SJCRH30 (cell line): Measurements from ENCODE around the gene ANKRD65. TPM values are rescaled to one million over a fixed set of nuclear protein-coding genes. Genes with fewer than 3 reads are reported as not detected.
"Not testable (repeated sequence)": the region's sequence is repeated elsewhere in the genome, so short reads cannot be mapped to it uniquely, and the experiment has no call there.

Source experiments
- DNase-seq, 2 experiments: peaks; one replicate each; pipeline ENCODE4 v3.0.0-alpha.2; 2015 to 2020
- H3K27ac ChIP-seq: fragments of 250-450 bp; sonication (Bioruptor Pico); 2 replicates; pipeline ENCODE4 v1.5.1; 2020; ENCODE audit warnings: mild to moderate bottlenecking, moderate library complexity
- H3K27me3 ChIP-seq: fragments of 250-450 bp; sonication (Bioruptor Pico); 2 replicates; pipeline ENCODE4 v1.5.1; 2020; ENCODE audit warnings: mild to moderate bottlenecking, moderate library complexity
- H3K36me3 ChIP-seq: fragments of 250-450 bp; sonication (Bioruptor Pico); 2 replicates; pipeline ENCODE4 v1.5.1; 2020; ENCODE audit warnings: mild to moderate bottlenecking, moderate library complexity
- H3K4me1 ChIP-seq: fragments of 250-450 bp; sonication (Bioruptor Pico); 2 replicates; pipeline ENCODE4 v1.5.1; 2020; ENCODE audit warnings: mild to moderate bottlenecking, moderate library complexity
- H3K4me3 ChIP-seq: fragments of 250-450 bp; sonication (Bioruptor Pico); 2 replicates; pipeline ENCODE4 v1.5.1; 2020; ENCODE audit warnings: mild to moderate bottlenecking, moderate library complexity
- H3K9me3 ChIP-seq: fragments of 250-450 bp; sonication (Bioruptor Pico); replicated peaks from 2 replicates; pipeline ENCODE4 v1.5.1; 2020; ENCODE audit warnings: mild to moderate bottlenecking, moderate library complexity
- total RNA-seq: library from RNA; depleted of rRNA; stranded (reverse); fragments of >200 nt; shearing (Covaris generic); gene quantifications from 2 replicates; pipeline ENCODE4 v1.2.3, GENCODE V29; 2014; rRNA removed

Gene ANKRD65
- 6.1 and 6.2 TPM in 2 replicates for total RNA-seq

GRCh38 chr1:1421147-1421906, at the start of gene ANKRD65:
TSS of gene ANKRD65 (minus strand) at chr1:1421276. CDS start at chr1:1421005, 271 bp downstream.
- no peaks in the 10 kb centered on the region for H3K9me3 ChIP-seq
- H3K4me3 ChIP-seq, result peak within 1 kb of the TSS; percentile 29
- DNase-seq, result peak; percentile 92 to 94
- H3K27me3 ChIP-seq, result no peaks in the 10 kb centered on the region
- peaks cover 28% of the 10 kb centered on the region for H3K4me1 ChIP-seq
- H3K27ac ChIP-seq, result peak within 1 kb of the TSS; percentile 78
- H3K36me3 ChIP-seq, result no peaks in the 10 kb centered on the region

DNA sequence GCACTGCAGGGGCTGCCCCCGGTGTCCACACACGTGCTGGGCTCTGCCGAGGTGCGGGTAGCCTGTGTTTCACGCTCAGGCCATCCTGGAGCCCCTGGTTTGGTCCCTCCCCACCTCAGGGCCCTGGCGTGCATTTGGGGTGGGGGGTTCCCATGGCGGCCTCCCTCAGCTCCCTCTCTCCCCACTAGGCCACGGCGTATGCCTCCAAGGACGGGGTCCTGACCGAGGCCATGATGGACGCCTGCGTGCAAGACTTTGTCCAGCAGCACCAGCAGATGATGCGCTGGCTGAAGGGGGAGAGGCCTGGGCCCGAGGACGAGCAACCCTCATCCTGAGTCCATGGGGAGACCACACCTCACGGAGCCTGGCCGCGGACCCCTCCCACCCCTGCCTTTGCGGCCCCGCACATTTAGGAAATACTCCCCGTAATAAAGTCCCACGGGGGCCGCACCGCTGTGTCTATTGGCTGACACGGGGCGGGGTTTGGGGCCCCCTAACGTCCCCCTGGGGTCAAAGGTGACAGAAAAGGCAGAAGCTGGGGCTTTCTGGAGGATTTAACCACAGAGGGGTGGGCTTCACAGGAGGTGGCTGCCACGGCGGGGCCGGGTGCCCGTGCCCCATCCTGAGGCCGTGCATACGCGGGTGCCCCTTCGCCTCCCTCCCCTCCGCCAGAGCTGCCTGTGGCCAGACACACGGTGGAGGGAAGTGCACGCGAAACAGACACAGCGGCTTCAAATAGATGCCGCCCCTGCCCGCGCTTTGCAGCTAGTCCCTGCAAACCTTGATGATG, 47.3 kb upstream of the ANKRD65 start:
- not testable (repeated sequence) for H3K4me3 ChIP-seq, H3K27ac ChIP-seq, H3K27me3 ChIP-seq, H3K4me1 ChIP-seq, H3K9me3 ChIP-seq, DNase-seq, H3K36me3 ChIP-seq

GRCh38 chr1:1463312-1463711, 42.2 kb upstream of the ANKRD65 start:
- Histone ChIP-seq H3K4me3 (no peak overlapping the region), H3K27ac (no peak overlapping the region), H3K4me1 (peaks cover 19% of the 10 kb centered on the region), H3K9me3 (0 out of 2 replicates have a peak, but pooled peaks cover 6% of the 10 kb centered on the region), H3K36me3 (peaks cover 2% of the 10 kb centered on the region; the same call in 1 of the 2 replicates), H3K27me3 (peaks cover 27% of the 10 kb centered on the region)
- DNase-seq, result no peak

DNA sequence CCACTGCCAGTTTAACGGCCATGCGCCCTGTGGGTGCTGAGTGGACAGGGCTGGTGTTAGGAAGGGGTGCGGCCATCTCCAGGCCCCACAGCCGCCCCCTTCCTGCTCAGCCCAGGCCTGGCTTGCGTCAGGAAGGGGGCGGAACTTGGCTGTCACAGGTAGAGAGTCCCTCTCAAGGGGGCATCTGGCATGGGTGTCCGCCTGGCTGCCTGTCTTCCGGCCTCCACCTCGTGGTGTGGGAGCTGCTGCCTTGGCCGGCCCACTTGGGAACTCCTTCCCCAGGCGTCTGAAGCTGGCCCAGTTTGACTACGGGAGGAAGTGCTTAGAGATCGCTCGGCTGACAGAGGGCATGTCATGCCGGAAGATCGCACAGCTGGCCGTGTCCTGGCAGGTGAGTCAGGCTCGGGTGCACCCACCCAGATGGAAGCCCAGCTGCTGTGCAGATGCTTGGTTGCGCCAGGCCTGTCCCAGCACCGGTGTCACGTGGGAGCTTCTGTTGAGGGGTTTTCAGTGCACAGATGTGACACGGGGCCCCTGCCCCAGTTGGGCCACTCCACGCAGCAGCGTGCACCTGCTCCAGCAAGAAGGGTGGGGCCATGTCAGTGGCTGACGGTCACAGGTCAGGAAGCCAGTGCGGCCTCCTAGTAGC, 41.4 kb upstream of the ANKRD65 start:
- no peak overlapping the region for H3K27ac ChIP-seq
- H3K4me3 ChIP-seq, result peak overlapping the region; percentile 14; the same call in 1 of the 2 replicates
- H3K36me3 ChIP-seq, result peaks cover 2% of the 10 kb centered on the region; the same call in 1 of the 2 replicates
- H3K9me3 ChIP-seq, result 0 out of 2 replicates have a peak, but pooled peaks cover 6% of the 10 kb centered on the region
- H3K27me3 ChIP-seq, result peaks cover 33% of the 10 kb centered on the region
- H3K4me1 ChIP-seq, result peaks cover 19% of the 10 kb centered on the region
- DNase-seq, result peak; percentile 43 to 50

GRCh38 chr1:1461721-1462317, 40.7 kb upstream of the ANKRD65 start:
- Histone ChIP-seq H3K27me3 (peaks cover 37% of the 10 kb centered on the region), H3K36me3 (peaks cover 2% of the 10 kb centered on the region; the same call in 1 of the 2 replicates), H3K4me1 (peaks cover 19% of the 10 kb centered on the region), H3K9me3 (0 out of 2 replicates have a peak, but pooled peaks cover 6% of the 10 kb centered on the region), H3K27ac (no peak overlapping the region), H3K4me3 (no peak overlapping the region)
- DNase-seq, result peak; percentile 48

GRCh38 chr1:1460540-1461130, 39.6 kb upstream of the ANKRD65 start:
- H3K36me3 ChIP-seq, result no peaks in the 10 kb centered on the region
- peak; percentile 33 to 50 for DNase-seq
- H3K27me3 ChIP-seq, result peaks cover 39% of the 10 kb centered on the region
- H3K4me1 ChIP-seq, result peaks cover 19% of the 10 kb centered on the region
- H3K9me3 ChIP-seq, result 0 out of 2 replicates have a peak, but pooled peaks cover under 1% of the 10 kb centered on the region
- no peak overlapping the region for H3K27ac ChIP-seq
- H3K4me3 ChIP-seq, result no peak overlapping the region

GRCh38 chr1:1459711-1460110, 38.6 kb upstream of the ANKRD65 start:
- not testable (repeated sequence) for H3K27ac ChIP-seq, H3K4me3 ChIP-seq, DNase-seq, H3K9me3 ChIP-seq, H3K36me3 ChIP-seq
- peaks cover 39% of the 10 kb centered on the region for H3K27me3 ChIP-seq
- peaks cover 19% of the 10 kb centered on the region for H3K4me1 ChIP-seq

DNA sequence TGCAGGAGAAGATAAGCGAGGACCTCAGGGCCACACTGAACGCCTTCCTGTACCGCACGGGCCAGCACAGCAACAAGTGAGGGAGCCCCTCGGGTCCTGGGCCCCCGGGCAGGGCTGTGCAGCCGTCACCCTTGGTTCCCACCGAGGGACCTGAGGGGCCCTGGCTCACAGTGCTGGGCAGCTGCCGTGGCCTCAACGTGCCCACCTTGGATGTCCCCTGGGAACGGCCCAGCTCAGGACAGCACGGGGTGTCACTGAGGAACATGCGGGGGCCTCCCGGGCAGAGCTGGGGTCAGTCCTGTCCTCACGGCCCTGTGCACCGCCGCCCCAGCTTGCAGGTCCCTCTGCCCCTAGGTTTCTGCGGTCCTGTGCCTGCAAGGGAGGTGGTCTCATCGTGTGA, 38.1 kb upstream of the ANKRD65 start:
- not testable (repeated sequence) for H3K27ac ChIP-seq, DNase-seq, H3K36me3 ChIP-seq, H3K4me3 ChIP-seq, H3K9me3 ChIP-seq
- Histone ChIP-seq H3K27me3 (peaks cover 41% of the 10 kb centered on the region), H3K4me1 (peaks cover 19% of the 10 kb centered on the region)

DNA sequence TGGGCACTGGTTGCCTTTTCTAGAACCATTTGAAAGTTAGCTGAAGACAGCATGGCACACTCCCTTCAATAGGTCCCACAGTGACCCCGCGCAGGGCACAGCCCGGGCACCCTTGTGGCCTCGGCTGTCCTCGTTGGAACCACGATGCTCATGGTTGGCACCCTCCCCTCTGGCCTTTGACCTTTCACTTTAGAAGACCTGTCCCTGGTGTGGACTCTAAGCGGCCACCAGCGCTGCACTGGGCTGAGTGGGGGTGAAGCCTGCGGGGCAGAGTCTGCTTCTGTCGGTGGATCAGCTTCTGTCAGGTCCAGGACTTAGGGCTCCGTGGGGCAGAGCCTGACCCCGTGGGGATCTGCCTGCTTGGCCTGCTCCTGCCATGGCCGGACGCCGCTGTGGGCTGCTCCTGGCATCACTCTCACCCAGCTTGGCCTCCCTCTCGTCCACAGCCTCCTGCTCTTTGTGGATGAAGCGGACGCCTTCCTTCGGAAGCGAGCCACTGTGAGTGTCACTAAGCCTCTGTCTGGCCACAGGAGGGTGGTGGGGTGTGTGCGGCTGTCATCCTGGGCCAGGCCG, 35.7 kb upstream of the ANKRD65 start:
- H3K9me3 ChIP-seq, H3K27ac ChIP-seq, DNase-seq, H3K4me3 ChIP-seq, H3K4me1 ChIP-seq, H3K36me3 ChIP-seq: not testable (repeated sequence)
- peaks cover 32% of the 10 kb centered on the region for H3K27me3 ChIP-seq

- peaks cover 31% of the 10 kb centered on the region for H3K27me3 ChIP-seq
- H3K4me1 ChIP-seq, H3K27ac ChIP-seq, H3K9me3 ChIP-seq, H3K4me3 ChIP-seq, H3K36me3 ChIP-seq, DNase-seq: not testable (repeated sequence)
Observed at GRCh38 chr1:1455934-1456333, 34.9 kb upstream of the ANKRD65 start.

DNA sequence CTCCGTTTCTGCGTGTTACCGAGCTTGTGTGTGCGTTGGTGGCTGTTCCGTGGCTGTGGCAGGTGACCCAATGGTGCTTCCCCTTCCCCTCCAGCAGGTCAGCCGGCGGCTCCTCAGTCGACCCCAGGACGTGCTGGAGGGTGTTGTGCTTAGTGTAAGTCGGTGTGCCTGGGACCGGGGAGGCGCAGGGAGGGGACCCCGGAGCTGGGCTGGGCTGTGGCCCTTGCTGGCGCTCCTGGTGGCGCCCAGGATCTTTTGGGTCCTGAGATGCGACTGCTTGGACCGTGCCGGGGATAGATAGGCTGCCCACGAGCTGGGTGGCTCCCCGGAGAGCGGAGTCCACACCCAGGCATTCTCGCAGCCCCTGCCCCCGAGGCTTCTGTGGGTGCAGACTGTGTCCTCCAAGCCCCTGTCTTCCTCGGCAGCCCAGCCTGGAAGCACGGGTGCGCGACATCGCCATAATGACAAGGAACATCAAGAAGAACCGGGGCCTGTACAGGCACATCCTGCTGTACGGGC, 34.3 kb upstream of the ANKRD65 start:
- DNase-seq, result no peak
- Histone ChIP-seq H3K9me3 (no peaks in the 10 kb centered on the region), H3K27me3 (peaks cover 28% of the 10 kb centered on the region)

DNA sequence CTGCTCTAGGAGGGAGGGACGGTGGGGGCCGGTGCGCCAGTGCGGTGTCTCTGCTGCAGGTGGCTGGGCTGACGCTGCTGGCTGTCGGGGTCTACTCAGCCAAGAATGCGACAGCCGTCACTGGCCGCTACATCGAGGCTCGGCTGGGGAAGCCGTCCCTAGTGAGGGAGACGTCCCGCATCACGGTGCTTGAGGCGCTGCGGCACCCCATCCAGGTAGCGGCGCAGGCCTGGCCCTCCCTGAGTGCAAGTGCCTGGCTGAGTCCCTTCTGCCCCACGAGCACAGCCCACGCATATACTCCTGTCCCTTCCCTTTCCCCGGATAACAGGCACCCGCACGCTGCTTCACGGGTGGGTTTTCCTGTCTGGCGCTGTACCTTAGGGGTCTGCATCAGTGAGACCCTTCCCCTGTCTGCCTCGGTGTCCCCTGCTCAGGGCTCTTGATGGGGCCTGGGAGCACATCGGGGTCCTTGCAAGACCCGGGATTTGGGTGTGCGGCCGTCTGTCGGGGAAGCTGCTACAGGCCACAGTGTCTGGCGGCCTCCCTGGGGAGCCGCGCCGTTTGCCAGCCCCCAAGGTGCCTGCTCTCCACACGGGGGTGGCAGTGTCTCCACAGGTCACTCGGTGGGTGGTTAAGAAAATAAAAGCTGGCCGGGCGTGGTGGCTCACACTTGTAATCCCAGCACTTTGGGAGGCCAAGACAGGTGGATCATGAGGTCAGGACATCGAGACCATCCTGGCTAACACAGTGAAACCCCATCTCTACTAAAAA, 33.4 kb upstream of the ANKRD65 start:
- H3K4me3 ChIP-seq, H3K9me3 ChIP-seq, H3K4me1 ChIP-seq, H3K27ac ChIP-seq, DNase-seq, H3K36me3 ChIP-seq: not testable (repeated sequence)
- H3K27me3 ChIP-seq, result peaks cover 30% of the 10 kb centered on the region

More for the DNA sequence above, 34.3 kb upstream of the ANKRD65 start:
- Histone ChIP-seq H3K4me1 (no peaks in the 10 kb centered on the region), H3K4me3 (no peak overlapping the region), H3K36me3 (no peaks in the 10 kb centered on the region), H3K27ac (no peak overlapping the region)

GRCh38 chr1:1452882-1453281, 31.8 kb upstream of the ANKRD65 start:
- H3K27ac ChIP-seq, result no peak overlapping the region
- H3K9me3 ChIP-seq, result no peaks in the 10 kb centered on the region; the same call in 1 of the 2 replicates
- peaks cover 39% of the 10 kb centered on the region for H3K27me3 ChIP-seq
- no peaks in the 10 kb centered on the region for H3K4me1 ChIP-seq
- no peak for DNase-seq
- no peak overlapping the region for H3K4me3 ChIP-seq
- no peaks in the 10 kb centered on the region for H3K36me3 ChIP-seq
